Type B pancreatic cell (in vitro differentiated cells): ENCODE data around the gene MARCHF11. TPM values are rescaled to one million over a fixed set of nuclear protein-coding genes. Genes with fewer than 3 reads are reported as not detected.

Experiments
- DNase-seq: peaks from one replicate; pipeline ENCODE4 v3.0.0; 2021; ENCODE audit warnings: mixed read lengths; ENCODE audit not compliant: unreplicated experiment; ENCODE audit errors: extremely low spot score
- H3K27ac Mint-ChIP-seq: 2 replicates; pipeline ENCODE4 v1.8.0; 2021; ENCODE audit warnings: mild to moderate bottlenecking, mixed read lengths
- H3K27me3 Mint-ChIP-seq: 2 replicates; pipeline ENCODE4 v1.8.0; 2021; ENCODE audit warnings: mixed read lengths
- H3K36me3 Mint-ChIP-seq: 2 replicates; pipeline ENCODE4 v1.8.0; 2021; ENCODE audit warnings: mixed read lengths
- H3K4me1 Mint-ChIP-seq: one replicate; pipeline ENCODE4 v1.8.0; 2021; ENCODE audit warnings: mixed read lengths; ENCODE audit not compliant: unreplicated experiment
- H3K4me3 Mint-ChIP-seq: 2 replicates; pipeline ENCODE4 v1.8.0; 2021; ENCODE audit warnings: mild to moderate bottlenecking, mixed read lengths
- H3K9me3 Mint-ChIP-seq: 2 replicates; pipeline ENCODE4 v1.8.0; 2021; ENCODE audit warnings: mixed read lengths
- total RNA-seq: library from RNA; stranded (reverse); gene quantifications from 2 replicates; pipeline ENCODE4 v1.2.1, GENCODE V29; 2021; ENCODE audit warnings: low replicate concordance
- TF ChIP-seq, protein P1 (sequence below): fragments of 200-600 bp; sonication (generic); conservative IDR thresholded peaks from 2 replicates; pipeline ENCODE4 v1.5.0; 2021; ENCODE audit warnings: antibody characterized with exemption, mild to moderate bottlenecking

The MARCHF11 gene
- total RNA-seq, 1 donor from 2014 or later: 1.0 TPM

DNA sequence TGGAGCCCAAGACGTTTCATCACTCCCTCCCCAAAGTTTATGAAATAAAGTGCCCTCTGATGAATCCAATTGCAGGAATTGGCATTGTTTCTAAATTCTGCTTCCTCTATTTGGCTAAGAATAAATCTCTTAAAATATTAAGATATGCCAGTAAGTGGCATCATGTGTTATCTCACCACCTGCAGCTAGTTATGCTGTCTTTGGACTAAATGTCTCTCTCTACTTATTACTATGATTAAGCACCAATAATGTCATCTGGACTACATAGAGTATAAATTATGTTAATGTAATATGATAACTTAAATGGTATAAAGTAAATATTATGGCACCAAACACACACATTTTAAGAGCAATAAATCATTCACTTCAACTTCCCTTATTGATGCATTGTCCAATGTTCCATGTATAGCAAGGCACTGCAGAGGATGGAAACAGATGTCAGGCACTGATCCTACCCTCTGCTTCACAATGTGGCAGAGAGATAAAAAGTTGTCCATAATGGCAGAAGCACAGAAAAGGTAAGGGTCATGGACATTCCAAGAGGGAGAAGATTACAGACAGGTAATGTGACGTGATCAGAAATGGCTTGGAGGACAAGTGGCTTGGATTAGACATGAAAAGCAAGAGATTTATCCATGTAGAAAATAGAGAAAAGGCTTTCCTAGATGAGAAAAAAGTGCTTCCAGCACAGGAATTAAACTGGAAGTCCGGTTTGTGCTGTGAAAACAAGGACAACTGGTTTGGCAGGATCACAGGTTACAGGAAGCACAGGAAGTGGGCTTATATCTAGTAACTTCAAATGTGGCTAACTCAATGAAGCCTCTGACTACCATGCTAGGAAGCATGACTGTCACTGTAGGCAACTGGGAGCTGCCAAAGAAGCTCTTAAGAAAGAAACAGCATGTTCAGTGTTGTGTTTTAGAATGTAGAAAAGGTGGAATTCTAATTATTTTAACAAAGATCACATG lies 26.7 kb downstream of the MARCHF11 start:
- H3K36me3 Mint-ChIP-seq: no peaks in the 10 kb centered on the region
- no peak overlapping the region for H3K27ac Mint-ChIP-seq
- peaks cover 10% of the 10 kb centered on the region for H3K27me3 Mint-ChIP-seq
- DNase-seq: no peak
- no peak overlapping the region for H3K4me3 Mint-ChIP-seq
- TF ChIP-seq, protein P1, sequence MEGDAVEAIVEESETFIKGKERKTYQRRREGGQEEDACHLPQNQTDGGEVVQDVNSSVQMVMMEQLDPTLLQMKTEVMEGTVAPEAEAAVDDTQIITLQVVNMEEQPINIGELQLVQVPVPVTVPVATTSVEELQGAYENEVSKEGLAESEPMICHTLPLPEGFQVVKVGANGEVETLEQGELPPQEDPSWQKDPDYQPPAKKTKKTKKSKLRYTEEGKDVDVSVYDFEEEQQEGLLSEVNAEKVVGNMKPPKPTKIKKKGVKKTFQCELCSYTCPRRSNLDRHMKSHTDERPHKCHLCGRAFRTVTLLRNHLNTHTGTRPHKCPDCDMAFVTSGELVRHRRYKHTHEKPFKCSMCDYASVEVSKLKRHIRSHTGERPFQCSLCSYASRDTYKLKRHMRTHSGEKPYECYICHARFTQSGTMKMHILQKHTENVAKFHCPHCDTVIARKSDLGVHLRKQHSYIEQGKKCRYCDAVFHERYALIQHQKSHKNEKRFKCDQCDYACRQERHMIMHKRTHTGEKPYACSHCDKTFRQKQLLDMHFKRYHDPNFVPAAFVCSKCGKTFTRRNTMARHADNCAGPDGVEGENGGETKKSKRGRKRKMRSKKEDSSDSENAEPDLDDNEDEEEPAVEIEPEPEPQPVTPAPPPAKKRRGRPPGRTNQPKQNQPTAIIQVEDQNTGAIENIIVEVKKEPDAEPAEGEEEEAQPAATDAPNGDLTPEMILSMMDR: no peak
- H3K9me3 Mint-ChIP-seq: no peaks in the 10 kb centered on the region
- H3K4me1 Mint-ChIP-seq: no peaks in the 10 kb centered on the region

DNA sequence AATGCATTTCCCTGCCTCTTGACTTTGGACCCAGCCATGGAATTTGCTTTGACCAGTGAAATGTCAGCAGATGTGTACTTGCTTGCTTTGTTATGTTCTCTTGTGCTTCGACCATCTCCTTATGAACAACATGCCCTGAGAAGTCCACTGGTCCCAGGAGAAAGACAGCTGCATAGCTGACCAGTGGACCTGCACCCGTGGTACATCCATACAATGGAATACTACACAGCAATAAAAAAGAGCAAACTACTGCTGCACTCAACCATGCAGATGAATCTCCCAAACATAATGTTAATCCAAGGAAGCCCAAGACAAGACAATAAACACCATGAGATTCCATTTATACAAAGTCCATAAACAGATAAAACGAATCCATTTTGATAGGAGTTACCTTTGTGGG lies 30.0 kb downstream of the MARCHF11 start:
- Mint-ChIP-seq H3K36me3 (no peaks in the 10 kb centered on the region), H3K9me3 (no peaks in the 10 kb centered on the region), H3K27ac (no peak overlapping the region), H3K4me3 (no peak overlapping the region), H3K4me1 (no peaks in the 10 kb centered on the region), H3K27me3 (peaks cover 11% of the 10 kb centered on the region)
- DNase-seq: no peak
- TF ChIP-seq, protein P1: no peak

DNA sequence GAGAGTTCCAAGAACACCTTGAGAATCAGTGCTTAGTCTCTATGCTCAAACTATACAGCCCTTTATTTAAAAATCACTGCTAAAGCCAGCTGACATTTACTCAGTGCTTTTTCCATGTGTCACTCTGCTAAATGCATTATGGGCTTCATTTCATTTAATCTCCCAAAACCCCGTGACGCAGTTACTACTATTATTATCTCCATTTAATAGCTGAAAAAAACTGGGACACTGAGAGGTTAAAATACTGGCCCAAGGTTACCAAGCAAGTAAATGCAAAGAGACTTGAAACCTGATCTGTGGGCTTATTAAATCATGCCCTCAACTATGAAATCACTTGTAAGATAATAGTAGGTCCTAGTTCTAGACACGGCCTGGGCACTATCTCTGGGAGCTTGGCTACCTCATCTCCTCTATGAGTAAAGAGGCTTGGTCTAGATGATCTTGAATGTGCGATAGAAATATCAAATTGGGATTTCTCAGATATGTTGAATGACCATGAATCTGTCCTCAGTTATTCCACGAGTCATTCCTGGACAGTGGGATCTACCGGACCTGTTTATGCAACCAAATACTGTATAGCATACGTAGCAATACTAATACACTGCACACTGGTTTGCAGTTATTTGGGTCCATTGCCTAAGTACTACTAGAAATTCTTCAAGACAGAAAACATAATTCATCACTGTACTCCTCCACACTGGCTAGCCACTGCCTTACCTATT lies 32.3 kb downstream of the MARCHF11 start:
- H3K4me1 Mint-ChIP-seq: no peaks in the 10 kb centered on the region
- no peaks in the 10 kb centered on the region for H3K9me3 Mint-ChIP-seq

DNA sequence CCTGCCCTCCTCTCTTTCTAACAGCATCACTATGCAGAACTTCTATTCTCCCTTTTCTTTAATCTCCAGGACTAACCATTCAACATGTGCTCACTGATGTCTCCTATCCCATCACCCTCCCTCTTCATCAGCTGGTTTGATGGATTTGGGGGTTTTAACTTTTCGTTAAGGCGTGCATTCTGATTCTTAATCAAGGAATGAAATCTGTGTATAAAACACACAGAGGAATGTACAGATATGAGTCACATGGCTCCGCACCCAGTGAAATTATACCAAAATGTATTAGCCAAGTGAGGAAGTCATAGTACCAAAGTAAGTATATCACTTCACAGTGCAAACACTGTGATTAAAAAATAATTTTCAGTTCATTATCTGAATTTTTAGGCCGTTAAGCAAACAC lies 35.2 kb downstream of the MARCHF11 start:
- Mint-ChIP-seq H3K4me3 (no peak overlapping the region), H3K27me3 (peaks cover 11% of the 10 kb centered on the region), H3K4me1 (no peaks in the 10 kb centered on the region), H3K36me3 (no peaks in the 10 kb centered on the region), H3K27ac (no peak overlapping the region), H3K9me3 (no peaks in the 10 kb centered on the region)
- DNase-seq: no peak
- TF ChIP-seq, protein P1: no peak

More for the DNA sequence above, 32.3 kb downstream of the MARCHF11 start:
- Mint-ChIP-seq H3K36me3 (no peaks in the 10 kb centered on the region), H3K27ac (no peak overlapping the region), H3K4me3 (no peak overlapping the region), H3K27me3 (peaks cover 11% of the 10 kb centered on the region)
- no peak for DNase-seq
- TF ChIP-seq, protein P1: no peak

DNA sequence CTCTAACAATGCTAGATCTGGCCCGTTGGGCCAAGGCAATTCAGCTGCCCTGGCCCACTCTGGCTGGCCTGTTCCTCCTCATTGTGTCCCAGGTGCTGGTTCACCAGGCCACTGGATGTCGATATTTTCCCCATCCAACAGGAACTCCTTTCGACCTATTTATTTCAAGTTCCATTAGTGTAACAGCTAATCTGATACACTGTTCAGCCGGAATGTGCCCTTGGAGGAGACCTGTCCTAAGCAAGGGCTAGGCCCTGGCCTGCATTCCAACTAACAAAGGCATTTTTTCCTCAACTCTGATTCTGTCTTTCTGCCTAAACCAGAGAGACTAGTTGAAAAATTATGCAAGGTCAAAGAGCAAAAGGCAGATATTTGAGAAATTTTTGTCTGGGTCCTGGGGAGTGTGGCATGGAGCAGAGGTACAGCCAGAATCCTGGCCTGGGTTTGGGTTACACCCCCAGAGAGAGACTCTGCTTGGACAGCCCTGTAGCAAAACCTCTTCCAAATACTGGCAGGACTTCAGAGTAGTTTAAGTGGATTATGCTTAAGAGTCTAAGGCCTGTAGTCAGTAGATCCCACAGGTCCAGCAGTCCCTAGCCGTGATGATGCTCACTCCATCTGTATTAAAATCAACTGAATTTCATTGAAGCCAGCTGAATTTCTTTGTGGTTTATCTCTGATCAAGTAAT lies 36.1 kb downstream of the MARCHF11 start:
- H3K4me1 Mint-ChIP-seq: no peaks in the 10 kb centered on the region
- TF ChIP-seq, protein P1: no peak
- H3K27ac Mint-ChIP-seq: no peak overlapping the region
- peaks cover 10% of the 10 kb centered on the region for H3K27me3 Mint-ChIP-seq
- H3K4me3 Mint-ChIP-seq: no peak overlapping the region
- H3K9me3 Mint-ChIP-seq: no peaks in the 10 kb centered on the region
- no peaks in the 10 kb centered on the region for H3K36me3 Mint-ChIP-seq
- DNase-seq: no peak
